ENCODE data around the gene SIRT7. TPM values are rescaled to one million over a fixed set of nuclear protein-coding genes. Genes with fewer than 3 reads are reported as not detected.
"Not testable (repeated sequence)": the region's sequence is repeated elsewhere in the genome, so short reads cannot be mapped to it uniquely, and the experiment has no call there.

Gene SIRT7
- total RNA-seq, 4 donors from 2014 or later, result 32.0 to 44.6 (median 38.0) TPM

GRCh38 chr17:81918832-81919545, 1.0 kb upstream of the SIRT7 start:
- intact Hi-C loops (cut with DNase I; ENCODE audit: low total_unique reads), result no loop called here
- H3K4me3 ChIP-seq (ENCODE audit: low read depth, poor library complexity, severe bottlenecking), result no peak overlapping the region
- no peak for TF ChIP-seq CTCF (IDR thresholded peaks at IDR 0.05)
- TF ChIP-seq POLR2A (IDR thresholded peaks at IDR 0.05), result no peak
- DNase-seq (ENCODE audit: low spot score in 2 of 2), result no peak
- 75 to 81% methylated on average over 14 to 15 of the region's 15 CpGs for WGBS, 2 donors

GRCh38 chr17:81918333-81918669, 325 bp upstream of the SIRT7 start:
- intact Hi-C loops (cut with DNase I; ENCODE audit: low total_unique reads); H3K4me3 ChIP-seq (ENCODE audit: low read depth, poor library complexity, severe bottlenecking); DNase-seq (ENCODE audit: low spot score in 2 of 2): not testable (repeated sequence)
- 31 to 37% methylated on average over 9 of the region's 9 CpGs for WGBS, 2 donors

- DNase-seq (ENCODE audit: low spot score in 2 of 2), result no peak
- TF ChIP-seq CTCF (IDR thresholded peaks at IDR 0.05) (no peak), POLR2A (IDR thresholded peaks at IDR 0.05) (no peak)
- intact Hi-C loops (cut with DNase I; ENCODE audit: low total_unique reads), result no loop called here
- no peak overlapping the region for H3K4me3 ChIP-seq (ENCODE audit: low read depth, poor library complexity, severe bottlenecking)
- WGBS, 2 donors, result 66 to 68% methylated on average over 21 of the region's 21 CpGs
These were observed 1.6 kb downstream of the SIRT7 start for GRCh38 chr17:81916234-81917001.

- intact Hi-C loops (cut with DNase I; ENCODE audit: low total_unique reads), result no loop called here
- WGBS, 2 donors, result 92 to 93% methylated on average over 12 of the region's 12 CpGs
- no peak for DNase-seq (ENCODE audit: low spot score in 2 of 2)
- TF ChIP-seq CTCF (IDR thresholded peaks at IDR 0.05) (no peak), POLR2A (IDR thresholded peaks at IDR 0.05) (no peak)
- no peak overlapping the region for H3K4me3 ChIP-seq (ENCODE audit: low read depth, poor library complexity, severe bottlenecking)
These were observed 2.6 kb downstream of the SIRT7 start for GRCh38 chr17:81915331-81915730.

- DNase-seq (ENCODE audit: low spot score in 2 of 2), result no peak
- TF ChIP-seq POLR2A (IDR thresholded peaks at IDR 0.05), result no peak
- TF ChIP-seq CTCF (IDR thresholded peaks at IDR 0.05), result no peak
- WGBS, 2 donors, result 96 to 97% methylated on average over 30 to 36 of the region's 36 CpGs
These were observed 3.7 kb downstream of the SIRT7 start for GRCh38 chr17:81914103-81914850.

More at GRCh38 chr17:81914103-81914850, 3.7 kb downstream of the SIRT7 start:
- intact Hi-C loops (cut with DNase I; ENCODE audit: low total_unique reads), result no loop called here
- H3K4me3 ChIP-seq (ENCODE audit: low read depth, poor library complexity, severe bottlenecking), result no peak overlapping the region

Measured in lower leg skin (tissue), 4 donors.